HFF-Myc (cell line): ENCODE data around the gene GALNS.

ENCODE experiments used
- DNase-seq: peaks from one replicate; pipeline ENCODE4 v3.0.0-alpha.2; 2011; ENCODE audit warnings: low read depth; ENCODE audit errors: extremely low read depth
- H3K4me3 ChIP-seq: replicated peaks from 2 replicates; pipeline ENCODE4 v1.5.1; 2011; ENCODE audit warnings: low read depth, mild to moderate bottlenecking, control low read depth, low read length
- CTCF ChIP-seq: IDR thresholded peaks from 2 replicates; pipeline ENCODE4 v1.5.1; 2012; ENCODE audit warnings: mild to moderate bottlenecking, low read depth, low read length, control low read depth; ENCODE audit errors: missing control alignments

The GALNS gene

GRCh38 chr16:88901718-88902337 lies 45.1 kb upstream of the GALNS start:
- no peak overlapping the region for H3K4me3 ChIP-seq
- no peak for TF ChIP-seq CTCF
- no peak for DNase-seq

GRCh38 chr16:88900662-88901052 lies 43.9 kb upstream of the GALNS start:
- H3K4me3 ChIP-seq, result no peak overlapping the region
- no peak for TF ChIP-seq CTCF
- DNase-seq, result no peak

DNA sequence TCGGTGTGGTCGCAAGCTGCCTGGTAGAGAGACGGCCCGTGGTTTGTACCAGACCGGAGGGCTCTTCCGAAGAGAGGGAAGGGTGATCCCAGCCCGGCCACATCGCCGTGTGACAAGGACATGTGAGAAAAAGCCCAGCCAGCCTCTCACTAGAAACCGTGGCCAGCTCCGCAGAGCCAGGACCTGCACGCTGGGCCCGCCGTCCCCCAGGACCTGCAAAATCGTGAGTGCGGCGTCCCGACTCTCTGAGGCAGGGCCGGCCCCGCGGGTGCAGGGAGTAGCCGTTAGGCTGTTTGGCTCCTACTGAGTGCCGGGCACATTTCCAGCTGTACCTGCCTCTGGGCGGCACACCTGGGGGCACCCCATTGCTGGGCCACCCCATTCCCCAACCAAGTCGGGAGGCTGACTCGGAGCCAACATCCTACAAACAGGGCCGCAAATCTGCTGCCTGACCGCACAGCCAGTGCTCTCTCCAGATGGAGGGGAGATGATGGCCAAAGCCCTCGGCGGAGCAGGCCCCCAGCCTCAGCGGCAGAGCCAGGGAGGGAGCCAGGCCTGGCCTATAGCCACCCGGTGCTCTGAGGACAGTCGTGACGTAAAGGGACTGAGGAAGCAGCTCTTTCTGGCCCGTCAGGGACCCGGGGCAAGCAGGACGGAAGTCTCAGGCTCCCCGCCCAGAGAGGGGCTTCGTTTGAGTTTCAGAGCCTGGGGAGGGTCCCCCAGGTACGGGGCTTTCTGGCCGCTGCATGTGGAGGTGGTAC lies 43.3 kb upstream of the GALNS start:
- DNase-seq, result no peak
- TF ChIP-seq CTCF, result no peak
- H3K4me3 ChIP-seq, result no peak overlapping the region

GRCh38 chr16:88897696-88898425 lies 41.1 kb upstream of the GALNS start:
- no peak for TF ChIP-seq CTCF
- DNase-seq, result no peak
- H3K4me3 ChIP-seq, result no peak overlapping the region

- no peak for TF ChIP-seq CTCF
- no peak for DNase-seq
- no peak overlapping the region for H3K4me3 ChIP-seq
Observed at GRCh38 chr16:88896238-88897070, 39.7 kb upstream of the GALNS start.

DNA sequence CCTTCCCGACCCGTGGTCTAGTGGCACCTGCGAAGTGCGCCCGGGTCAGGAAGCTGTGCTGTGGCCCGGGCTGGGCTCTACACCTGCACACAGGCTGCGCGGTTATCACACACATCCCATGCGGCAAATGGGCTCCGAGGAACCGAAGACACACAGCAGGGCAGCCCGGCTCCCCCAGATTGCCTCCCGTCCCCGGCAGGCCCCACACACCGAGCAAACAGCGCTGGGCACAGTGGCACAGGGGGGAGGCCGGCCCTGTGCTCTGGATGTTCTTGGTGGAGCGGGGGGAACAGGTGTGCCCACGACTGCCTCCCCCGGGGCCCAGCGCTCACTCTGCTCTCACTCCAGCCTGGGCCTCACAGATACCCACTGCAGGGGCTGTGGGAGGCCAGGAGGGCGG lies 38.6 kb upstream of the GALNS start:
- TF ChIP-seq CTCF, result no peak
- no peak for DNase-seq

More for the DNA sequence above, 38.6 kb upstream of the GALNS start:
- H3K4me3 ChIP-seq, result no peak overlapping the region
